ENCODE data around the gene NCOA1.

The NCOA1 gene

GRCh38 chr2:24744356-24744755 lies 253.3 kb downstream of the NCOA1 start:
- no peak overlapping the region for H3K4me3 ChIP-seq (ENCODE audit: low read length)
- no peak for DNase-seq (ENCODE audit: low read depth)
- no peak for TF ChIP-seq CTCF (conservative IDR thresholded peaks at IDR 0.05; ENCODE audit: low read length)

GRCh38 chr2:24745825-24746224 lies 254.8 kb downstream of the NCOA1 start:
- no peak for DNase-seq (ENCODE audit: low read depth)
- TF ChIP-seq CTCF (conservative IDR thresholded peaks at IDR 0.05; ENCODE audit: low read length): no peak

GRCh38 chr2:24747299-24747698 lies 256.2 kb downstream of the NCOA1 start:
- no peak for TF ChIP-seq CTCF (conservative IDR thresholded peaks at IDR 0.05; ENCODE audit: low read length)
- no peak overlapping the region for H3K4me3 ChIP-seq (ENCODE audit: low read length)
- no peak for DNase-seq (ENCODE audit: low read depth)

More at GRCh38 chr2:24745825-24746224, 254.8 kb downstream of the NCOA1 start:
- no peak overlapping the region for H3K4me3 ChIP-seq (ENCODE audit: low read length)

- no peak for DNase-seq (ENCODE audit: low read depth)
- H3K4me3 ChIP-seq (ENCODE audit: low read length): no peak overlapping the region
- TF ChIP-seq CTCF (conservative IDR thresholded peaks at IDR 0.05; ENCODE audit: low read length): no peak
Measured at GRCh38 chr2:24749069-24749691, 258.1 kb downstream of the NCOA1 start.

GRCh38 chr2:24754985-24755705 lies 264.1 kb downstream of the NCOA1 start:
- H3K4me3 ChIP-seq (ENCODE audit: low read length): no peak overlapping the region
- no peak for DNase-seq (ENCODE audit: low read depth)
- TF ChIP-seq CTCF (conservative IDR thresholded peaks at IDR 0.05; ENCODE audit: low read length): no peak

GRCh38 chr2:24756789-24757188 lies 265.7 kb downstream of the NCOA1 start:
- no peak overlapping the region for H3K4me3 ChIP-seq (ENCODE audit: low read length)
- no peak for TF ChIP-seq CTCF (conservative IDR thresholded peaks at IDR 0.05; ENCODE audit: low read length)
- no peak for DNase-seq (ENCODE audit: low read depth)

GRCh38 chr2:24761866-24762265 lies 270.8 kb downstream of the NCOA1 start:
- no peak for TF ChIP-seq CTCF (conservative IDR thresholded peaks at IDR 0.05; ENCODE audit: low read length)
- no peak for DNase-seq (ENCODE audit: low read depth)

More at GRCh38 chr2:24761866-24762265, 270.8 kb downstream of the NCOA1 start:
- no peak overlapping the region for H3K4me3 ChIP-seq (ENCODE audit: low read length)
